Measurements from ENCODE around the gene ZNF438.

GRCh38 chr10:31010062-31010461 lies 21.6 kb downstream of the ZNF438 start:
- TF ChIP-seq, protein P1, sequence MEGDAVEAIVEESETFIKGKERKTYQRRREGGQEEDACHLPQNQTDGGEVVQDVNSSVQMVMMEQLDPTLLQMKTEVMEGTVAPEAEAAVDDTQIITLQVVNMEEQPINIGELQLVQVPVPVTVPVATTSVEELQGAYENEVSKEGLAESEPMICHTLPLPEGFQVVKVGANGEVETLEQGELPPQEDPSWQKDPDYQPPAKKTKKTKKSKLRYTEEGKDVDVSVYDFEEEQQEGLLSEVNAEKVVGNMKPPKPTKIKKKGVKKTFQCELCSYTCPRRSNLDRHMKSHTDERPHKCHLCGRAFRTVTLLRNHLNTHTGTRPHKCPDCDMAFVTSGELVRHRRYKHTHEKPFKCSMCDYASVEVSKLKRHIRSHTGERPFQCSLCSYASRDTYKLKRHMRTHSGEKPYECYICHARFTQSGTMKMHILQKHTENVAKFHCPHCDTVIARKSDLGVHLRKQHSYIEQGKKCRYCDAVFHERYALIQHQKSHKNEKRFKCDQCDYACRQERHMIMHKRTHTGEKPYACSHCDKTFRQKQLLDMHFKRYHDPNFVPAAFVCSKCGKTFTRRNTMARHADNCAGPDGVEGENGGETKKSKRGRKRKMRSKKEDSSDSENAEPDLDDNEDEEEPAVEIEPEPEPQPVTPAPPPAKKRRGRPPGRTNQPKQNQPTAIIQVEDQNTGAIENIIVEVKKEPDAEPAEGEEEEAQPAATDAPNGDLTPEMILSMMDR (IDR thresholded peaks at IDR 0.05; ENCODE audit: insufficient read depth, low read length): no peak
- TF ChIP-seq POLR2AphosphoS5 (IDR thresholded peaks at IDR 0.05; ENCODE audit: low read depth) (no peak), GABPA (IDR thresholded peaks at IDR 0.05; ENCODE audit: low read depth) (no peak)
